GM19467 (cell line): ENCODE results near the gene LAMA2.

Experiments used
- ATAC-seq: cut with Tn5 transposase; IDR thresholded peaks from one replicate; pipeline ENCODE4 v1.9.1; 2021; ENCODE audit warnings: mild to moderate bottlenecking, moderate library complexity; ENCODE audit not compliant: unreplicated experiment

LAMA2 gene

GRCh38 chr6:129287231-129288177 lies 404.6 kb downstream of the LAMA2 start:
- ATAC-seq: no peak

- no peak for ATAC-seq
These were observed 406.5 kb downstream of the LAMA2 start for GRCh38 chr6:129289442-129289841.

- ATAC-seq: no peak
These were observed 409.9 kb downstream of the LAMA2 start for GRCh38 chr6:129292836-129293235.

- no peak for ATAC-seq
These were observed 414.7 kb downstream of the LAMA2 start for GRCh38 chr6:129297592-129297991.

- ATAC-seq: no peak
These were observed 419.7 kb downstream of the LAMA2 start for GRCh38 chr6:129302671-129303070.

- no peak for ATAC-seq
These were observed 423.9 kb downstream of the LAMA2 start for GRCh38 chr6:129306826-129307225.

GRCh38 chr6:129307845-129308244 lies 424.9 kb downstream of the LAMA2 start:
- ATAC-seq: no peak

DNA sequence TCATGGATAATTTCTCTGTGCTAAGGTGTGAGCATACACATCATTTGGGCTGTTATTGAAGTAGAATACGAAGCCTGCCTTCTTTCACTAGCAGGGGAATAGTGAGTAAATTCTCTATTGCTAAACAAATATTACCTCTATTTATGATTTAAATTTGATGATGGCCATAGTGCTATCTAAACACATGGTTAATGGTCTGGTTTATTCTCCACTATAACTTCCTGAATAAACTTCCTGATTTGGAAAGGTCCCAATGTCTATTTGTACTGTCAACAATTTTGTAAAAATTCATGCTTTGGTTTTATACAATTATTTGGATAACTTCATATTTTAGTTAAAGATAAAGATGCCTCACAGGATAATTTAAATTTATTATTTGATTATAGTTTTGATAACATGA lies 426.2 kb downstream of the LAMA2 start:
- ATAC-seq: no peak

- ATAC-seq: no peak
These were observed 429.9 kb downstream of the LAMA2 start for GRCh38 chr6:129312880-129313279.

- no peak for ATAC-seq
These were observed 431.6 kb downstream of the LAMA2 start for GRCh38 chr6:129314575-129314974.

GRCh38 chr6:129317931-129318820 lies 435.2 kb downstream of the LAMA2 start:
- ATAC-seq: no peak

DNA sequence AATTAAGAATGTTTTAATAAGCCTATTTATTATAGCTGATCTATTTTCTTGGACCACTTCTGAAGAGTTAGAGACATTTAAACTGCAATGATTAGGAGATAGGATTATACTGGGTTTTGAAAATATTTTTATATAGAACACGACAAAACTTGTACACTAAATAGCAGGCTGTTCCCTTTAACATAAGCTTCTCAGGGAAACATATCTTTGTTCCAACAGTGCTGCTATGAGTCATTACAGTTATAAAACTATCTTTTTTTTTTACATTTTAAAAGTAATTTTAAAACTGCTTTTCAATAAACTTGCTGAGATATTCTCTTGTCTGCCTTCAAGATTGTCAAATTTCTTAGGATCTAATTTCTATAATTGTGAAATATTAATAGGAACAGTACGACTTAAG lies 438.0 kb downstream of the LAMA2 start:
- no peak for ATAC-seq

- ATAC-seq: no peak
These were observed 438.4 kb downstream of the LAMA2 start for GRCh38 chr6:129321303-129321702.

- no peak for ATAC-seq
These were observed 441.4 kb downstream of the LAMA2 start for GRCh38 chr6:129324345-129324744.

DNA sequence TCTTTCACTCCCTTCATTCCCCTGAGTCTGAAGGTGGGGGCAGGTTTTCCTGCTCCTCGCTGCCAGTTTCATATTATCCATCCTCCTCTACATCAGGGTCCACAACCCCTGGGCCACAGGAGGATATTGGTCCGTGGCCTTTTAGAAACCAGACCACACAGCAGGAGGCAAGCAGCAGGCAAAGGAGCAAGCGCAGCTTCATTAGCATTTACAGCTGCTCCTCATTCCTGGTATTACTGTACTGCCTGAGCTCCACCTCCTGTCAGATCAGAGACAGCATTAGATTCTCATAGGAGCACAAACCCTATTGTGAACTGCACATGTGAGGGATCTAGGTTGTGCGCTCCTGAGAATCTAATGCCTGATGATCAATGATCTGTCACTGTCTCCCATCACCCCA lies 446.7 kb downstream of the LAMA2 start:
- no peak for ATAC-seq

DNA sequence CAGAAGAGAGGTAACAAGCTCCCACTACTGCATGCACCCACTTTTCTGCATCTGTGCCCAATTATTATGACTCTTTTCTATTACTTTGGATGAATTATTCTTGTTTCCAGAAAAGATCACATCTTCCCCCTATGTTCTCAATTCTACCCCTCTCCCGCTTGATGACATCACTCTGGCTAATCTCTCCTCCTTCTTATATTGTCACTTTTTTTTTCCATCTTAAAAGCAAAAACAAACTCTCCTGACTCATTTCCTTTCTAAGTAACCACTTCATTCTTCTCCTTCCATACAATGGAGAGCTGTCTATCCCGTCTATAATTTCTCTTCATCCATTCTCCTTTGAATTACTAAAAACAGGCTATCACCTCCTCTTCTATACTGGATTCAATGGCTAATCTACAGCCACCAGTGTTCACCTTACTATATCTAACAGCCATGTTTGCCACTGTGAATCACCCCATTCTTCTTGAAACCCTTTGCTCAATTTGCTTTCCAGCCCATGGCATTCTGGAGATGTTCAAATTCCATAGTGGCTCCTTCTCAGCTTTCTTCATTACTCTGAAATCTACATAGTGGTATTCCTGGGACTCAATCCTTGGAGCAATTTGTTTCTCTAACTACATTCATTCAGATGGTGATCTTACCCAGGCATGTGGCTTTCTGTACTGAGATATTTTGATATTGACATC lies 448.7 kb downstream of the LAMA2 start:
- no peak for ATAC-seq

DNA sequence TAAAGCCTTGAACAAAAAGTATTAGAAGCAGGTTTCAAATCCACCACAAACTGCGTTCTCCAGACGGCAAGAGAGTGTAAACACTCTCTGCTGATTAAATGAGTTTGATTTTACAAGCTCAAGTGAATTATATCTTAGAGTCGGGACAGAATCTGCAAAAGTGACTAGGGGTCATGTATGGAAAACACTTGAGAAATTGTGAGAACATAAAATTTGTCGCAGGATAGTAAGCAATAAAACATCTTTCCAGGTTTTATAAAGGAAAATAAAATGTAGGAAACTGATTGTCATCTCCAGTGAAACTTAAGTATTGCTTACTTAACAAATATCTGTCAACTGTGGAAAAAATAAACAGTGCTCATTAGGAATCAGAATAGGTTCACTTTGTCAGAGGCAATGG lies 452.9 kb downstream of the LAMA2 start:
- ATAC-seq: no peak

- no peak for ATAC-seq
These were observed 455.7 kb downstream of the LAMA2 start for GRCh38 chr6:129338683-129339082.

- ATAC-seq: no peak
These were observed 458.0 kb downstream of the LAMA2 start for GRCh38 chr6:129340983-129341382.

GRCh38 chr6:129342243-129342642 lies 459.3 kb downstream of the LAMA2 start:
- ATAC-seq: no peak

- no peak for ATAC-seq
These were observed 459.9 kb downstream of the LAMA2 start for GRCh38 chr6:129342796-129343195.
